ENCODE measurements around the gene TBC1D21. TPM values are rescaled to one million over a fixed set of nuclear protein-coding genes. Genes with fewer than 3 reads are reported as not detected.

Gene TBC1D21
- total and polyA plus RNA-seq, 10 of the 15 experiments (the other 5 are each of a cell fraction or from before 2014, with no cell fraction given): not detected

DNA sequence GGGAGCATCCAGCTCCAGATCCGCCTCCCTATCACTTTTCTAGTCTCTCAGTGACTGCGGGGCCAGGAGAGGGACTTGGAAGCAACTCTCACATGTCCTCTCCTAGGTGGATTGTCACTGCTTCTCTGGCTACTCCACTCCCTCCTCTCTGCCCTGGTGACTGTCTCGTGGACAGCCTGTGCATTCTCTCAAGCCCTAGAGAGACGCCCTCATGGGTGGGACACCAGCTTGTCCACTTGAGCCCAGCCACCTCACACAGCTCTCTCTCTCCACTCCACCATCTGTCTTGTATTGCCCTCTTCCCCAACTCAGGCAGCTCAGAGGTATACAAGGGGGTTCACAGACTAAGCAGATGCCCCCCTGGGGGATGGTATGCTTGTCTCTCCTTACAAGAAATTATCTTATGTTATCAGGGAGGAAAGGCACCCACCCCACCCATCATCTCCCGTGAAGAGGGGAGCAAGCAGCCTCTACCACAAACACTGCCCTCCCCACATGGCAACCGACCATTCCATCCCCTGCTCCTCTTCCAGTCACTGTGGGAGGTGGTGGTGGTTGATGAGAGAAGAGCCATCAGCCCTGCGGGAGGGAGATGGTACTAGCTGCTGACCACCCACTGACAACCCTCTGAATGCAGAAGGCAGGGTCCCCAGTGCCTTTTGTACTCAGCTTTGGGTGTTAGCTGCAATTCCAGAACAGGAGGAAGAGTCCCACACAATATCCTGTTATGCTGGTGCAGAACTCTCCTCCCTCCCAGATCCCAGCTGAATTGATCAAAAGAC, 37.3 kb downstream of the TBC1D21 start:
- H2AFZ ChIP-seq (ENCODE audit: control insufficient read depth, low read depth, low read length): no peak overlapping the region
- no peak overlapping the region for H3K4me2 ChIP-seq (ENCODE audit: control insufficient read depth, insufficient read depth)
- H3K27ac ChIP-seq (ENCODE audit: control insufficient read depth, insufficient read depth): no peak overlapping the region
- no peaks in the 10 kb centered on the region for H3K36me3 ChIP-seq (ENCODE audit: control insufficient read depth in 2 of 2, insufficient read depth in 2 of 2, low read length in 1 of 2)
- peaks cover 0 to 6% of the 10 kb centered on the region in 2 experiments; a peak in 2 of 4 replicates for H3K27me3 ChIP-seq (replicated peaks in 1 of 2; ENCODE audit: control insufficient read depth in 2 of 2, insufficient read depth in 2 of 2, low read length in 1 of 2)
- no peak overlapping the region for H3K4me3 ChIP-seq
- ChIA-PET CTCF (interaction anchor here (1.0 to 8.8 kb wide), 5 partner anchors 10 to 233 kb away, joined by 3 to 116 read pairs (median 4); partner anchors contain the start of gene TBC1D21), RAD21 (ENCODE audit: unreplicated experiment) (no interaction called here), POLR2A (no interaction called here), SMC1A (ENCODE audit: uncharacterized antibody, unreplicated experiment) (interaction anchor here (4.8 kb wide), 1 partner anchor 37 kb away, joined by 43 read pairs; the partner anchor contains the start of gene TBC1D21)
- TF ChIP-seq BMI1 (IDR thresholded peaks at IDR 0.05; ENCODE audit: borderline replicate concordance): no peak
- no peak for TF ChIP-seq POLR2A (IDR thresholded peaks at IDR 0.05; ENCODE audit: low read depth, low read length)
- TF ChIP-seq JUNB (IDR thresholded peaks at IDR 0.05): no peak
- TF ChIP-seq, protein P1, sequence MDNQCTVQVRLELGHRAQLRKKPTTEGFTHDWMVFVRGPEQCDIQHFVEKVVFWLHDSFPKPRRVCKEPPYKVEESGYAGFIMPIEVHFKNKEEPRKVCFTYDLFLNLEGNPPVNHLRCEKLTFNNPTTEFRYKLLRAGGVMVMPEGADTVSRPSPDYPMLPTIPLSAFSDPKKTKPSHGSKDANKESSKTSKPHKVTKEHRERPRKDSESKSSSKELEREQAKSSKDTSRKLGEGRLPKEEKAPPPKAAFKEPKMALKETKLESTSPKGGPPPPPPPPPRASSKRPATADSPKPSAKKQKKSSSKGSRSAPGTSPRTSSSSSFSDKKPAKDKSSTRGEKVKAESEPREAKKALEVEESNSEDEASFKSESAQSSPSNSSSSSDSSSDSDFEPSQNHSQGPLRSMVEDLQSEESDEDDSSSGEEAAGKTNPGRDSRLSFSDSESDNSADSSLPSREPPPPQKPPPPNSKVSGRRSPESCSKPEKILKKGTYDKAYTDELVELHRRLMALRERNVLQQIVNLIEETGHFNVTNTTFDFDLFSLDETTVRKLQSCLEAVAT (IDR thresholded peaks at IDR 0.05): no peak
- no peak for TF ChIP-seq FOXK2 (IDR thresholded peaks at IDR 0.05)
- TF ChIP-seq SRF (IDR thresholded peaks at IDR 0.05; ENCODE audit: low read depth in 2 of 2, low read length in 2 of 2): no peak
- TF ChIP-seq ZZZ3 (IDR thresholded peaks at IDR 0.05; ENCODE audit: control insufficient read depth, insufficient read length, low read depth): no peak
- no peak for TF ChIP-seq IRF4 (IDR thresholded peaks at IDR 0.05; ENCODE audit: low read depth, low read length)
- TF ChIP-seq KDM1A (IDR thresholded peaks at IDR 0.05; ENCODE audit: borderline replicate concordance): no peak
- no peak for TF ChIP-seq PAX8 (IDR thresholded peaks at IDR 0.05)
- no peak for TF ChIP-seq YY1 (IDR thresholded peaks at IDR 0.05; ENCODE audit: low read depth, low read length)
- no peaks in the 10 kb centered on the region for H4K20me1 ChIP-seq (ENCODE audit: control insufficient read depth, insufficient read depth)
- no peak for DNase-seq (ENCODE audit: low read depth, low spot score)
- no peaks in the 10 kb centered on the region for H3K4me1 ChIP-seq (ENCODE audit: control insufficient read depth, insufficient read depth, low read length)
- intact Hi-C loops (cut with micrococcal nuclease; ENCODE audit: unreplicated experiment) (no loop called here), in situ Hi-C loops (cut with MboI) (no loop called here)
- H3K9me3 ChIP-seq (replicated peaks; ENCODE audit: control insufficient read depth, insufficient read depth, low read length): no peaks in the 10 kb centered on the region
- no peak overlapping the region for H3K9ac ChIP-seq (ENCODE audit: control insufficient read depth, insufficient read depth, low read length)
- no peak for FAIRE-seq
- no peaks in the 10 kb centered on the region for H3K79me2 ChIP-seq (ENCODE audit: control insufficient read depth, insufficient read depth, low read length)
- no TSS peak for BruUV-seq (replicated peaks)
- 21% methylated on average over 6 of the region's 7 CpGs for WGBS (ENCODE audit: insufficient coverage, insufficient replicate concordance, low lambda C conversion rate, missing lambda C conversion rate)
- no peak for ATAC-seq
